Right lobe of liver (tissue), 4 donors: ENCODE data around the gene ARHGAP12.

Experiments used
- POLR2A ChIP-seq: fragments of 450-650 bp; IDR thresholded peaks from one replicate; pipeline ENCODE4 v1.6.1; 2017; ENCODE audit warnings: antibody characterized with exemption, mild to moderate bottlenecking
- TF ChIP-seq, protein P1 (sequence below), 4 donors: fragments of 200-600 bp in 3 of 4; fragments of 450-650 bp in 1 of 4; IDR thresholded peaks; one replicate each; pipeline versions ENCODE4 v1.5.1 to v1.8.0; 2016 to 2022; ENCODE audit warnings: antibody characterized with exemption in 4 of 4, mild to moderate bottlenecking in 2 of 4
- donor health status: DM: no; HTN: no; CAD: no.
- donor health status: DM: no; HTN: no; CAD: no.
- donor health status: DM: no; HTN: yes; CAD: no.

DNA sequence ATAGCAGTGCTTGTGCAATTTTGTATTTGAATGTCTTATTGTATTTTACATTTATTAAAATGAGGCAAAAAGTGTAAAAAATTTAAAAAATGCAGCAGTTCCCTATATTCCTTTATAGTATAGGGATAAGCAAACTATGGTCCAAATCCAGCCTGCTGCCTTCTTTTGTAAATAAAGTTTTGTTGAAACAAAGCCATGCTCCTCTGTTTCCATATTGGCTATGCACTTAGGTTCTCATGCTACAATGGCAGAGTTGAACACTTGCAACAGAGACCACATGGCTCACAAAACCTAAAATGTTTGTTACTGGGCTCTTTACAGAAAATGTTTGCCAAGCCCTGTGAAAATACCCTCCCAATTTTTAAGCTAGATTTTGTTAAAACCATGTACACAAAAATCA is 50.1 kb downstream of the ARHGAP12 start:
- TF ChIP-seq POLR2A = no peak
- TF ChIP-seq, protein P1, sequence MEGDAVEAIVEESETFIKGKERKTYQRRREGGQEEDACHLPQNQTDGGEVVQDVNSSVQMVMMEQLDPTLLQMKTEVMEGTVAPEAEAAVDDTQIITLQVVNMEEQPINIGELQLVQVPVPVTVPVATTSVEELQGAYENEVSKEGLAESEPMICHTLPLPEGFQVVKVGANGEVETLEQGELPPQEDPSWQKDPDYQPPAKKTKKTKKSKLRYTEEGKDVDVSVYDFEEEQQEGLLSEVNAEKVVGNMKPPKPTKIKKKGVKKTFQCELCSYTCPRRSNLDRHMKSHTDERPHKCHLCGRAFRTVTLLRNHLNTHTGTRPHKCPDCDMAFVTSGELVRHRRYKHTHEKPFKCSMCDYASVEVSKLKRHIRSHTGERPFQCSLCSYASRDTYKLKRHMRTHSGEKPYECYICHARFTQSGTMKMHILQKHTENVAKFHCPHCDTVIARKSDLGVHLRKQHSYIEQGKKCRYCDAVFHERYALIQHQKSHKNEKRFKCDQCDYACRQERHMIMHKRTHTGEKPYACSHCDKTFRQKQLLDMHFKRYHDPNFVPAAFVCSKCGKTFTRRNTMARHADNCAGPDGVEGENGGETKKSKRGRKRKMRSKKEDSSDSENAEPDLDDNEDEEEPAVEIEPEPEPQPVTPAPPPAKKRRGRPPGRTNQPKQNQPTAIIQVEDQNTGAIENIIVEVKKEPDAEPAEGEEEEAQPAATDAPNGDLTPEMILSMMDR (IDR thresholded peaks at IDR 0.05) = no peak
